ENCODE measurements around the gene SHC3.

GRCh38 chr9:89083626-89084025, 95.0 kb downstream of the SHC3 start:
- TF ChIP-seq POLR2AphosphoS5 (IDR thresholded peaks at IDR 0.05) (no peak), CTCF (IDR thresholded peaks at IDR 0.05) (no peak)

Measured in gastroesophageal sphincter (tissue), 3 donors.